OCI-LY3 (cell line): Measurements from ENCODE around the gene SLC37A1.

Experiments
- CTCF ChIP-seq: fragments of 200-600, 300-600 bp; sonication (generic); IDR thresholded peaks from 2 replicates; pipeline ENCODE4 v1.5.1; 2014; ENCODE audit warnings: antibody characterized with exemption, low read length, low read depth
- EZH2phosphoT487 ChIP-seq: fragments of 200-600 bp; shearing (Covaris generic); IDR thresholded peaks from 2 replicates; pipeline ENCODE4 v1.6.1; 2018; ENCODE audit warnings: antibody characterized with exemption, mixed run types, low read depth

- no peak for TF ChIP-seq CTCF
- TF ChIP-seq EZH2phosphoT487 = no peak
These were observed 100.1 kb downstream of the SLC37A1 start for GRCh38 chr21:42613756-42614155.
